Duodenal mucosa (tissue), 2 donors: Measurements from ENCODE around the gene HMCN1.
"Not testable (repeated sequence)": the region's sequence is repeated elsewhere in the genome, so short reads cannot be mapped to it uniquely, and the experiment has no call there.

Source experiments
- H3K27ac ChIP-seq: one replicate; pipeline ENCODE4 v1.7.0; 2013; ENCODE audit warnings: low read depth, low read length
- H3K27me3 ChIP-seq, 2 donors: one replicate each; pipeline ENCODE4 v1.7.0; 2013; ENCODE audit warnings: low read length in 2 of 2, control low read depth in 1 of 2; ENCODE audit not compliant: insufficient read depth in 2 of 2, control insufficient read depth in 1 of 2
- H3K36me3 ChIP-seq, 2 donors: one replicate each; pipeline ENCODE4 v1.7.0; 2013; ENCODE audit warnings: low read length in 2 of 2, control low read depth in 1 of 2; ENCODE audit not compliant: insufficient read depth in 2 of 2, control insufficient read depth in 1 of 2
- H3K4me1 ChIP-seq, 2 donors: one replicate each; pipeline ENCODE4 v1.7.0; 2013; ENCODE audit warnings: low read length in 2 of 2, control low read depth in 1 of 2; ENCODE audit not compliant: insufficient read depth in 2 of 2, control insufficient read depth in 1 of 2
- H3K4me3 ChIP-seq, 2 donors: one replicate each; pipeline ENCODE4 v1.7.0; 2013; ENCODE audit warnings: low read length in 2 of 2, low read depth in 1 of 2
- H3K9ac ChIP-seq, 2 donors: one replicate each; pipeline ENCODE4 v1.7.0; 2013; ENCODE audit warnings: low read length in 2 of 2, low read depth in 1 of 2
- H3K9me3 ChIP-seq, 2 donors: one replicate each; pipeline ENCODE4 v1.7.0; 2013; ENCODE audit warnings: low read length in 2 of 2, control low read depth in 1 of 2; ENCODE audit not compliant: control insufficient read depth in 1 of 2

HMCN1 gene

DNA sequence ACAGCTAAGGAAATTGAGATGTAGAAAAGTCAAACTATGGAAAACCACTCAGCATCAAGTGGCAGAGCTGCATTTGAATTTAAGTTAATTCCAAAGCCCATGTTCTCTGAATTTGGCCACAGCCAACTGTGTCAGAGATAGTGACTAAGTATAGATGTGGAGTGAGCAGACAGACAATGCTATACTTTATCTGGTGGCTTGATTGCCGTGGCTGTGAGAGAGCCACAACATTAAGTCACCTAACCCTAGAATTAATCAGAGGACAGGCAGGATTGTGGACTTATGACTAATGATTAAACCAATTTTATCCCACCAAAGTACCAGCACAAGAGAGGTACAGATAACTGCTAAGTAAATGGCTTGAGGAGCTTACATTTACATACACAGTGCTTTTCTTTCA, 431.1 kb downstream of the HMCN1 start:
- H3K9me3 ChIP-seq = no peaks in the 10 kb centered on the region
- no peak overlapping the region for H3K9ac ChIP-seq
- H3K4me3 ChIP-seq = no peak overlapping the region
- no peaks in the 10 kb centered on the region for H3K27me3 ChIP-seq
- no peaks in the 10 kb centered on the region for H3K36me3 ChIP-seq
- H3K27ac ChIP-seq = no peak overlapping the region
- H3K4me1 ChIP-seq = no peaks in the 10 kb centered on the region

DNA sequence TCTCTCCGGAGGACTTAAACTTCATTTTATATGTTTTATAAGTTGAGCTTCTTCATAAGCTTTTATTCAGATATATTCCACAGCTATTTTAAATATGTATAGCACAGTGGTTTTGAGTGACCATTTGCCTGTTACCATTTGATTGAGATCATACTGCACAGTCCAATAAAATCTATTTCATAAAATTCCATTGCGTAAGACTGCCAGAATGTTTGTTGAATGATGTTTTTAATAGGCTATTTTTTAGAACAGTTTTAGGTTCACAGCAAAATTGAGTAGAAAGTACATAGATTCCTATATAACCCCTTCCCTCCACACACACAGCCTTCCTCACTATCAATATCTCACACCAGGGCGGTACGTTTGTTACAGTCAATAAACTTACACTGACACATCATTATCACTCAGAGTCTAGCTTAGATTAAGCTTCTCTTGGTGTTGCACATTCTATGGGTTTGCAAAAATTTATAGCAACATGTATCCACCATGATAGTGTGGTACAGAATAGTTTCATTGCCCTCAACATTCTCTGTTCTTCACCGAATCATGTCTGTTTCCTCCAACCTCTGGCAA, 433.0 kb downstream of the HMCN1 start:
- no peaks in the 10 kb centered on the region for H3K4me1 ChIP-seq
- H3K9me3 ChIP-seq = no peaks in the 10 kb centered on the region
- no peaks in the 10 kb centered on the region for H3K36me3 ChIP-seq
- H3K9ac ChIP-seq = no peak overlapping the region
- no peak overlapping the region for H3K27ac ChIP-seq
- no peaks in the 10 kb centered on the region for H3K27me3 ChIP-seq
- no peak overlapping the region for H3K4me3 ChIP-seq

DNA sequence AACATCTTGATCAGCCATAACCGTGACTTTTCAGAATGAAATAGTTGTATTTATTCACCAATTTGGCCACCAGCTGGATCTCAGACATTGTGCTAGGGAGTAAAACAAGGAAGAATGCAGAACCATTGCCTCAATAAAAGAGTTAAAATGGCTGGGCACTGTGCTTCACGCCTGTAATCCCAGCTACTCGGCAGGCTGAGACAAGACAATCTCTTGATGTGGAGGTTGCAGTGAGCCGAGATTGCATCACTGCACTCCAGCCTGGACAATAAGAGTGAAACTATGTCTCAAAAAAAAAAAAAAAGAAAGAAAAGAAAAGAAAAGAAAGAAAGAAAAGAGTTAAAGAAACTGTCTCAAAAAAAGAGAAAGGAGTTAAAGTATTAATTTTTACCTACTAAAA, 441.4 kb downstream of the HMCN1 start:
- H3K4me1 ChIP-seq = no peaks in the 10 kb centered on the region
- no peak overlapping the region for H3K9ac ChIP-seq
- no peaks in the 10 kb centered on the region for H3K27me3 ChIP-seq
- no peak overlapping the region for H3K4me3 ChIP-seq
- no peak overlapping the region for H3K27ac ChIP-seq
- H3K36me3 ChIP-seq = no peaks in the 10 kb centered on the region
- no peaks in the 10 kb centered on the region for H3K9me3 ChIP-seq

DNA sequence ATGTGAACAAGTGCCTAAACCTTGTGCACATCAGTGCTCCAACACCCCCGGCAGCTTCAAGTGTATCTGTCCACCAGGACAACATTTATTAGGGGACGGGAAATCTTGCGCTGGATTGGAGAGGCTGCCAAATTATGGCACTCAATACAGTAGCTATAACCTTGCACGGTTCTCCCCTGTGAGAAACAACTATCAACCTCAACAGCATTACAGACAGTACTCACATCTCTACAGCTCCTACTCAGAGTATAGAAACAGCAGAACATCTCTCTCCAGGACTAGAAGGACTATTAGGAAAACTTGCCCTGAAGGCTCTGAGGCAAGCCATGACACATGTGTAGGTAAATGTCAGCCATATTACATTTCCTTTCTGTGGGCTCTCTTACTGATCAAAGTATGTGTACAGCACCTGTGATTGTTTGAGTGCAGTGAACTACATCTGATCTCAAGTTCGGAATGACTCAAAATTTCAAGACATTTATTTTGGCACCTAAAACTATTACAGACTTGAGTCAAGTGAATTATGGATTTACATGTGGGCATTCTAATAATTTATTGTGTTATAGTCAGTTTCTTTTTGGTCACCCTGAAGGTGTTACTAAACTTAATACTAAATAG, 444.3 kb downstream of the HMCN1 start:
- no peak overlapping the region for H3K9ac ChIP-seq
- no peaks in the 10 kb centered on the region for H3K4me1 ChIP-seq
- H3K4me3 ChIP-seq = no peak overlapping the region
- H3K36me3 ChIP-seq = no peaks in the 10 kb centered on the region
- no peak overlapping the region for H3K27ac ChIP-seq
- H3K9me3 ChIP-seq = no peaks in the 10 kb centered on the region
- H3K27me3 ChIP-seq = no peaks in the 10 kb centered on the region

DNA sequence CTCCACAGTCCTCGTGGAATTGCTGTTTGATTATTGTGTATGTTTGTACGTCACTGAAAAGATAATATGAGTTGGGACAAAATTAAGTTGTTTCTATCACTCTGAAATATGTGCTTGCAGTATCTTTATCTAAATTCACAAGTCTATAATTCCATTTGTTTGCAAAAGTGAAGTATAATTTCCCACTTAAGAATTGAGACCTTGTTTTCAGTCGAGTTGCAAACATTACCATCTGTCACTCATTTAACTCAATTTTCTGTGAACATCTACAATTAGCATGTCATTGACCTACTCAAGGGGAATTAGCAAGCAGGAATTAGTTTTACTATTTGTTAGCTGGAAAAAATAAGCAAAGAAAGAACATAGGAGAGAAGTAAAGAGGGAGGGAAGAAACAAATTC, 445.0 kb downstream of the HMCN1 start:
- H3K4me3 ChIP-seq = no peak overlapping the region

DNA sequence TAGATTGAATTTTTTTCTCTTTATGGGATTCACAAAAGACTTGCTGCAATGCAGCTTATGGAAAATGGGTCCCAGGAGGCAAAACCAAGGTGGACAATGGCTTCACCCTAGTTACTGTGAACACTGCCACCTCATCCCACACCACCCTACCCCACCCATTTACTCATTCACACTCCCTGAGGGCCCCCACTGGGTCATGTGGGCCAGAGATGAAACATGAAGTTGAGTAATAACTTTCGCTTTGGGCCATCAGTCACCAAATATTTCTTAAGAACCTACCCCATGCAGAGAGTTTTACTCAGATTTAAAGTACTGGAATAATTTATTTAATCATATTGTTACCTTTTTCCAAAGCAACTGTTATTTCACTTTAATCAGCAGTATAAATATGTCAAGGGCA, 449.0 kb downstream of the HMCN1 start:
- no peak overlapping the region for H3K27ac ChIP-seq
- H3K36me3 ChIP-seq = no peaks in the 10 kb centered on the region
- no peak overlapping the region for H3K9ac ChIP-seq
- H3K27me3 ChIP-seq = no peaks in the 10 kb centered on the region
- no peaks in the 10 kb centered on the region for H3K9me3 ChIP-seq
- H3K4me1 ChIP-seq = no peaks in the 10 kb centered on the region
- no peak overlapping the region for H3K4me3 ChIP-seq

More for the DNA sequence above, 445.0 kb downstream of the HMCN1 start:
- H3K9me3 ChIP-seq = no peaks in the 10 kb centered on the region
- H3K4me1 ChIP-seq = no peaks in the 10 kb centered on the region
- no peaks in the 10 kb centered on the region for H3K27me3 ChIP-seq
- no peak overlapping the region for H3K27ac ChIP-seq
- no peaks in the 10 kb centered on the region for H3K36me3 ChIP-seq
- no peak overlapping the region for H3K9ac ChIP-seq

DNA sequence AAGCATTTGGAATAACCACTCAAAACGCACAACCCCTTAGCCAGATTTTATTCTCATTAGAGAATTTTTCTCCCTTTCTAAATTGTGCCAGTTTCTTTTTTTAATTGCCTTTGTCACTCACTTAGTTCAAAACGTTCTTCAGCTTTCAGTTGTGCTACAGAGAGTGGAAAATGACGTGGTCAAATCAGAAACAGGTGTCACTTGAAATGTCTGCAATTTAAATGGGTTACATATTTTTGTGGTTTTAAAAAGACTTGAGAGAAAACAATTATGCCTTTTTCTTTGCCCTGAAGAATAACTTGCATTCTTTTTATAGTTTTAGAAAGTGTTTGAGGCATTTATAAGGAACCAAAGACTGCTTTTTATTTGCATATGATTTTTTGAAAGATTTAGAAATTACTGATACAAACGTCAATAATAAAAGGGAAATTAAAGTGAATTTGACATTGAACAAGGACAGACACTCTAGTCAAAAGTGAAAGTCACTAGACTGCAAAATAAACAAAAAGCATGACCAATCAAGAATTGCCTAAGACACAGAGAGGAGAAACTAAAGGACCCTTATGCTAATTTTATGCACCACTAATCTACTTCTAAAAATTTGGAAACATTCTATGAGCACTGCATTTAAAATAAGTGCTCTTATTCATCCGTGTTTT, 449.9 kb downstream of the HMCN1 start:
- H3K27me3 ChIP-seq = no peaks in the 10 kb centered on the region
- H3K4me3 ChIP-seq = no peak overlapping the region
- H3K9me3 ChIP-seq = no peaks in the 10 kb centered on the region
- no peaks in the 10 kb centered on the region for H3K36me3 ChIP-seq
- no peak overlapping the region for H3K9ac ChIP-seq
- no peaks in the 10 kb centered on the region for H3K4me1 ChIP-seq
- H3K27ac ChIP-seq = no peak overlapping the region

DNA sequence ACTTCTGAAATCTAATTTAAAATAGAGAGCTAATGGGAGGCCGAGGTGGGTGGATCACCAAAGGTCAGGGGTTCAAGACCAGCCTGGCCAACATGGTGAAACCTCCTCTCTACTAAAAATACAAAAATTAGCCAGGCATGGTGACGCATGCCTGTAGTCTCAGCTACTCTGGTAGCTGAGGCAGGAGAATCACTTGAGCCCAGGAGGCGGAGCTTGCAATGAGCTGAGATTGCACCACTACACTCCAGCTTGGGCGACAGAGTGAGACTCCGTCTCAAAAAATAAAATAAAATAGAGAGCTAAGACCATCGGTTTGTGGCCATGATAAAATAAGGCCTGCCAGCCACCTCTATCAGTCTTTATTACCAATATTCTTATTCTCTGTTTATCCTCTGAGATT, 452.1 kb downstream of the HMCN1 start:
- not testable (repeated sequence) for H3K4me1 ChIP-seq, H3K27ac ChIP-seq, H3K9me3 ChIP-seq, H3K27me3 ChIP-seq, H3K9ac ChIP-seq, H3K4me3 ChIP-seq, H3K36me3 ChIP-seq

DNA sequence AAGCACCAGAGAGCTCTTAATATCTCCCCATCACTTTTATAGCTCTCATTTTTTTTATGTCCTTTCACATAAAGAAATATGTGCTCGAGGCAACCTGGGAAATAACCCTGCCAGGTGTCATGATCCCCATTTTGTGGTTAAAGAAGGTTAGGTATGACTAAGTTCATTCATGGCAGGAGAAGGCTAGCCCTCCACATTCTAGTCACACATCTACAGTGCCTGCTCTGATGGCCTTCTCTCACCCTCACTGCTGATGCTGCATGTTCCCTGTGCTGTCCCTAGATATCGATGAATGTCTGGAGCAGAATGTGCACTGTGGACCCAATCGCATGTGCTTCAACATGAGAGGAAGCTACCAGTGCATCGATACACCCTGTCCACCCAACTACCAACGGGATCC, 453.4 kb downstream of the HMCN1 start:
- H3K9me3 ChIP-seq = no peaks in the 10 kb centered on the region
- no peaks in the 10 kb centered on the region for H3K36me3 ChIP-seq
- H3K27me3 ChIP-seq = no peaks in the 10 kb centered on the region
- H3K4me3 ChIP-seq = no peak overlapping the region
- H3K4me1 ChIP-seq = no peaks in the 10 kb centered on the region
- no peak overlapping the region for H3K27ac ChIP-seq
- H3K9ac ChIP-seq = no peak overlapping the region

DNA sequence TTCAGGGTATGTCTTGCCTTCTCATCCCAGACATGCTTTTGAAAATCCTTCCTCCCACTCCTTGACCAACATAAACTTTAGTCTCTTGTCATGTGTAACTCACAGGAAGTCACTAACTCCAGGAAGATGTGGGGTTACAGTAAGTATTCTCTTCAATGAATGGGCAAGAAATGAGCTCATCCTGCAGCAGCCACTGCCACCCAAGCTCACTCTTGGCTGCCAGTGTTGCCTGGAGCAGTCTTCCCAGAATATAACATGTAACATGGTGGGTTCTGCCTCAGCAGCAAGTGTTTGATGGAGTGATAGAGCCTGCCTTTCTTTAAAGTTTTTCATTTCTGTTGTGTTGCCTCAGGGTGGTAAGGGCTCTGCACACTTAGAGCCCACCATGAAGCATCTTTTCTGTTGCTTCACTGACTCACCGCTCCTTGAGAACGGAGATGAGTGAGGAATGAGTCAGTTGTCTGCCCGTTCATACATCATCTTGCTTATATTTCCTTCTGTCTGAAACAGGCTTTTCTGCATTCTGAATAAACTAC, 453.9 kb downstream of the HMCN1 start:
- no peaks in the 10 kb centered on the region for H3K9me3 ChIP-seq
- no peak overlapping the region for H3K4me3 ChIP-seq
- no peak overlapping the region for H3K27ac ChIP-seq
- H3K36me3 ChIP-seq = no peaks in the 10 kb centered on the region
- no peak overlapping the region for H3K9ac ChIP-seq
- no peaks in the 10 kb centered on the region for H3K27me3 ChIP-seq
- H3K4me1 ChIP-seq = no peaks in the 10 kb centered on the region
